ENCODE data around the gene RASSF1.

The RASSF1 gene

GRCh38 chr3:50341996-50342650 is 1.5 kb upstream of the RASSF1 start:
- H3K36me3 ChIP-seq (ENCODE audit: insufficient read depth, low read length): no peaks in the 10 kb centered on the region
- H3K4me3 ChIP-seq (ENCODE audit: low read depth, low read length): peak overlapping the region; percentile 94
- no peak overlapping the region for H2AFZ ChIP-seq (ENCODE audit: low read length, unreplicated experiment)
- no peaks in the 10 kb centered on the region for H3K27me3 ChIP-seq (ENCODE audit: insufficient read depth, low read length)
- no peak overlapping the region for H3K27ac ChIP-seq (ENCODE audit: low read depth, low read length)
- H3K79me2 ChIP-seq (ENCODE audit: control insufficient read depth, insufficient read depth, low read length, unreplicated experiment): peaks cover 29% of the 10 kb centered on the region
- H3K4me1 ChIP-seq (ENCODE audit: control insufficient read depth, insufficient read depth, low read length, unreplicated experiment): peaks cover 19% of the 10 kb centered on the region

- Histone ChIP-seq H3K27ac (ENCODE audit: low read depth, low read length) (no peak overlapping the region), H2AFZ (ENCODE audit: low read length, unreplicated experiment) (no peak overlapping the region), H3K4me3 (ENCODE audit: low read depth, low read length) (peak overlapping the region; percentile 94), H3K79me2 (ENCODE audit: control insufficient read depth, insufficient read depth, low read length, unreplicated experiment) (peaks cover 33% of the 10 kb centered on the region), H3K36me3 (ENCODE audit: insufficient read depth, low read length) (no peaks in the 10 kb centered on the region), H3K27me3 (ENCODE audit: insufficient read depth, low read length) (no peaks in the 10 kb centered on the region), H3K4me1 (ENCODE audit: control insufficient read depth, insufficient read depth, low read length, unreplicated experiment) (peaks cover 19% of the 10 kb centered on the region)
Measured at GRCh38 chr3:50341537-50341936, 901 bp upstream of the RASSF1 start.

GRCh38 chr3:50340147-50340447 is 539 bp downstream of the RASSF1 start:
- H3K27me3 ChIP-seq (ENCODE audit: insufficient read depth, low read length): no peaks in the 10 kb centered on the region
- H3K4me1 ChIP-seq (ENCODE audit: control insufficient read depth, insufficient read depth, low read length, unreplicated experiment): peaks cover 26% of the 10 kb centered on the region
- H3K27ac ChIP-seq (ENCODE audit: low read depth, low read length): peak overlapping the region; percentile 72
- H3K4me3 ChIP-seq (ENCODE audit: low read depth, low read length): peak overlapping the region; percentile 94
- H2AFZ ChIP-seq (ENCODE audit: low read length, unreplicated experiment): peak overlapping the region; percentile 45
- peaks cover 47% of the 10 kb centered on the region for H3K79me2 ChIP-seq (ENCODE audit: control insufficient read depth, insufficient read depth, low read length, unreplicated experiment)
- no peaks in the 10 kb centered on the region; the same call in 1 of the 2 replicates for H3K36me3 ChIP-seq (ENCODE audit: insufficient read depth, low read length)

GRCh38 chr3:50339485-50340146 is 1.0 kb downstream of the RASSF1 start:
- Histone ChIP-seq H3K27me3 (ENCODE audit: insufficient read depth, low read length) (no peaks in the 10 kb centered on the region), H3K79me2 (ENCODE audit: control insufficient read depth, insufficient read depth, low read length, unreplicated experiment) (peaks cover 52% of the 10 kb centered on the region), H3K27ac (ENCODE audit: low read depth, low read length) (peak overlapping the region; percentile 72), H3K4me1 (ENCODE audit: control insufficient read depth, insufficient read depth, low read length, unreplicated experiment) (peaks cover 31% of the 10 kb centered on the region), H3K4me3 (ENCODE audit: low read depth, low read length) (peak overlapping the region; percentile 94), H3K36me3 (ENCODE audit: insufficient read depth, low read length) (no peaks in the 10 kb centered on the region; the same call in 1 of the 2 replicates), H2AFZ (ENCODE audit: low read length, unreplicated experiment) (peak overlapping the region; percentile 45)

- no peaks in the 10 kb centered on the region for H3K27me3 ChIP-seq (ENCODE audit: insufficient read depth, low read length)
- no peak overlapping the region for H2AFZ ChIP-seq (ENCODE audit: low read length, unreplicated experiment)
- no peaks in the 10 kb centered on the region; the same call in 1 of the 2 replicates for H3K36me3 ChIP-seq (ENCODE audit: insufficient read depth, low read length)
- H3K79me2 ChIP-seq (ENCODE audit: control insufficient read depth, insufficient read depth, low read length, unreplicated experiment): peaks cover 59% of the 10 kb centered on the region
- H3K27ac ChIP-seq (ENCODE audit: low read depth, low read length): peak overlapping the region; percentile 60
- H3K4me1 ChIP-seq (ENCODE audit: control insufficient read depth, insufficient read depth, low read length, unreplicated experiment): peaks cover 38% of the 10 kb centered on the region
- peak overlapping the region; percentile 94 for H3K4me3 ChIP-seq (ENCODE audit: low read depth, low read length)
Measured at GRCh38 chr3:50338965-50339364, 1.7 kb downstream of the RASSF1 start.

- Histone ChIP-seq H3K4me1 (ENCODE audit: control insufficient read depth, insufficient read depth, low read length, unreplicated experiment) (peaks cover 46% of the 10 kb centered on the region), H3K4me3 (ENCODE audit: low read depth, low read length) (peak overlapping the region; percentile 94), H3K27ac (ENCODE audit: low read depth, low read length) (peak overlapping the region; percentile 93), H3K27me3 (ENCODE audit: insufficient read depth, low read length) (no peaks in the 10 kb centered on the region), H3K36me3 (ENCODE audit: insufficient read depth, low read length) (no peaks in the 10 kb centered on the region; the same call in 1 of the 2 replicates), H2AFZ (ENCODE audit: low read length, unreplicated experiment) (no peak overlapping the region), H3K79me2 (ENCODE audit: control insufficient read depth, insufficient read depth, low read length, unreplicated experiment) (peaks cover 75% of the 10 kb centered on the region)
Measured at GRCh38 chr3:50337175-50337861, 3.3 kb downstream of the RASSF1 start.

- H3K36me3 ChIP-seq (ENCODE audit: insufficient read depth, low read length): peaks cover 6% of the 10 kb centered on the region; the same call in 1 of the 2 replicates
- H3K4me1 ChIP-seq (ENCODE audit: control insufficient read depth, insufficient read depth, low read length, unreplicated experiment): peaks cover 43% of the 10 kb centered on the region
- H3K4me3 ChIP-seq (ENCODE audit: low read depth, low read length): peak overlapping the region; percentile 94
- no peaks in the 10 kb centered on the region for H3K27me3 ChIP-seq (ENCODE audit: insufficient read depth, low read length)
- peak overlapping the region; percentile 93 for H3K27ac ChIP-seq (ENCODE audit: low read depth, low read length)
- H3K79me2 ChIP-seq (ENCODE audit: control insufficient read depth, insufficient read depth, low read length, unreplicated experiment): peaks cover 82% of the 10 kb centered on the region
- no peak overlapping the region for H2AFZ ChIP-seq (ENCODE audit: low read length, unreplicated experiment)
Measured at GRCh38 chr3:50336452-50337174, 4.0 kb downstream of the RASSF1 start.

- Histone ChIP-seq H2AFZ (ENCODE audit: low read length, unreplicated experiment) (no peak overlapping the region), H3K27ac (ENCODE audit: low read depth, low read length) (peak overlapping the region; percentile 93), H3K36me3 (ENCODE audit: insufficient read depth, low read length) (peaks cover 19% of the 10 kb centered on the region; the same call in 1 of the 2 replicates), H3K4me3 (ENCODE audit: low read depth, low read length) (peak overlapping the region; percentile 94), H3K4me1 (ENCODE audit: control insufficient read depth, insufficient read depth, low read length, unreplicated experiment) (peaks cover 39% of the 10 kb centered on the region), H3K79me2 (ENCODE audit: control insufficient read depth, insufficient read depth, low read length, unreplicated experiment) (peaks cover 74% of the 10 kb centered on the region), H3K27me3 (ENCODE audit: insufficient read depth, low read length) (no peaks in the 10 kb centered on the region)
Measured at GRCh38 chr3:50334339-50335075, 6.1 kb downstream of the RASSF1 start.

- Histone ChIP-seq H3K27ac (ENCODE audit: low read depth, low read length) (peak overlapping the region; percentile 93), H3K79me2 (ENCODE audit: control insufficient read depth, insufficient read depth, low read length, unreplicated experiment) (peaks cover 69% of the 10 kb centered on the region), H3K4me3 (ENCODE audit: low read depth, low read length) (peak overlapping the region; percentile 94), H3K4me1 (ENCODE audit: control insufficient read depth, insufficient read depth, low read length, unreplicated experiment) (peaks cover 34% of the 10 kb centered on the region), H2AFZ (ENCODE audit: low read length, unreplicated experiment) (no peak overlapping the region), H3K36me3 (ENCODE audit: insufficient read depth, low read length) (peaks cover 19% of the 10 kb centered on the region; the same call in 1 of the 2 replicates), H3K27me3 (ENCODE audit: insufficient read depth, low read length) (no peaks in the 10 kb centered on the region)
Measured at GRCh38 chr3:50333744-50334328, 6.8 kb downstream of the RASSF1 start.

Data from ACC112 (cell line).